Measurements from ENCODE around the gene CD300LF. TPM values are rescaled to one million over a fixed set of nuclear protein-coding genes. Genes with fewer than 3 reads are reported as not detected.

Gene CD300LF
- total and polyA plus RNA-seq, 3 experiments from 2014 or later = not detected

DNA sequence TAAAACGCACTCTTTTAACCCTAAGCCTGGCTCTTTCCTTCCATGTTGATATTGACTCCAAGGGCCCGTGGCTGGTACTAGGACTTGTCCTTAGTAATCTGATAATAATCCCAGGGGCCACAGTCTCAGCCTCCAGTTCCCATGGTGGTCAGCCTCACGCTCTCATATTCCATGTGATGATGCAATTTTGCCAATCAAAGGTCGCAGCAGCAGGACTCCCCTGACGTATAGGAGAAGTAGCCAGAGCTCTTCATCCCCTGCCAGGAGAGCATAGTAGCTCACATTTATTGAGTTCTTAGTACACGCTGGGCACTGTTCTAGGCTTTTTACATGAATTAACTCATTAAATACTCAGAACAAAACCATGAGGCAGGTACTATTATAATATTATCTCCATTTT lies 42.4 kb downstream of the CD300LF start:
- Histone ChIP-seq H3K4me1 (ENCODE audit: insufficient read depth, low read length) (no peaks in the 10 kb centered on the region), H3K27me3 (ENCODE audit: insufficient read depth, low read length, poor library complexity, severe bottlenecking) (peaks cover 17% of the 10 kb centered on the region), H3K36me3 (ENCODE audit: insufficient read depth, low read length) (no peaks in the 10 kb centered on the region), H3K4me3 (ENCODE audit: low read length) (no peak overlapping the region), H3K27ac (ENCODE audit: low read depth, low read length) (no peak overlapping the region), H3K9me3 (ENCODE audit: low read length) (no peaks in the 10 kb centered on the region)
- Mint-ChIP-seq H3K27ac (no peak overlapping the region), H3K9me3 (no peaks in the 10 kb centered on the region), H3K36me3 (peaks cover 0 to 3% (median 0%) of the 10 kb centered on the region in 3 donors), H3K27me3 (peaks cover 53 to 74% of the 10 kb centered on the region in 2 donors), H3K4me1 (peaks cover 0 to 4% (median 2%) of the 10 kb centered on the region in 3 donors), H3K4me3 (no peak overlapping the region)
- ChIA-PET POLR2A (interaction anchor here (1.2 kb wide), 1 partner anchor 75 kb away, joined by 3 read pairs; no protein-coding TSS in a partner anchor), CTCF (interaction anchor here (1.3 to 1.9 kb wide), 4 partner anchors 13 to 101 kb away, joined by 4 to 11 read pairs (median 6); no protein-coding TSS in a partner anchor)
- DNase-seq = no peak

DNA sequence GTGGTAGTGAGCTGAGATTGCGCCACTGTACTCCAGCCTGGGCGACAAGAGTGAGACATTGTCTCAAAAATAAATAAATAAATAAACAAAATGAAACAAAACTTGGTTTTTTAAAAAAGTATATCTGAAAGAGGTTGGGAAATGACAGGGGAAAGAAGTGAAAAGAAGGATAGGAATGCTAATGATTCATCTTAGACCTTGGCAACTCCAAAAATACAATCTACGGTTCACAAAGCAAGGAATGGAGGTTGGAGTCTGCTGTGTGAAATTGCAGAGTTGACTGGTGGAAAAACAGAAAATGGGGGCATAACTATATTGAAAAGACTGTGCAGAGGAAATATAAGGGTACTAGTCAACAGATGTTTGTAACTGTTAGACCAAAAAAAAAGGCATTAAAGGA lies 49.2 kb downstream of the CD300LF start:
- H3K27me3 ChIP-seq (ENCODE audit: insufficient read depth, low read length, poor library complexity, severe bottlenecking) = peaks cover 14% of the 10 kb centered on the region
- H3K27me3 Mint-ChIP-seq = peaks cover 49 to 67% of the 10 kb centered on the region in 2 donors
- no peak overlapping the region for H3K4me3 Mint-ChIP-seq
- no peaks in the 10 kb centered on the region for H3K4me1 ChIP-seq (ENCODE audit: insufficient read depth, low read length)
- ChIA-PET POLR2A (no interaction called here), CTCF (interaction anchor here (5.4 kb wide), 1 partner anchor 74 kb away, joined by 31 read pairs; the partner anchor contains the start of gene RAB37)
- H3K9me3 ChIP-seq (ENCODE audit: low read length) = no peaks in the 10 kb centered on the region
- H3K36me3 Mint-ChIP-seq = peaks cover 0 to 6% (median 0%) of the 10 kb centered on the region in 3 donors
- H3K9me3 Mint-ChIP-seq = peaks cover 0 to 1% (median 0%) of the 10 kb centered on the region in 5 donors
- H3K4me3 ChIP-seq (ENCODE audit: low read length) = no peak overlapping the region
- DNase-seq = no peak
- H3K36me3 ChIP-seq (ENCODE audit: insufficient read depth, low read length) = no peaks in the 10 kb centered on the region
- no peaks in the 10 kb centered on the region for H3K4me1 Mint-ChIP-seq
- no peak overlapping the region for H3K27ac ChIP-seq (ENCODE audit: low read depth, low read length)
- H3K27ac Mint-ChIP-seq = peak overlapping the region in 1 of 8 donors; percentile 33

DNA sequence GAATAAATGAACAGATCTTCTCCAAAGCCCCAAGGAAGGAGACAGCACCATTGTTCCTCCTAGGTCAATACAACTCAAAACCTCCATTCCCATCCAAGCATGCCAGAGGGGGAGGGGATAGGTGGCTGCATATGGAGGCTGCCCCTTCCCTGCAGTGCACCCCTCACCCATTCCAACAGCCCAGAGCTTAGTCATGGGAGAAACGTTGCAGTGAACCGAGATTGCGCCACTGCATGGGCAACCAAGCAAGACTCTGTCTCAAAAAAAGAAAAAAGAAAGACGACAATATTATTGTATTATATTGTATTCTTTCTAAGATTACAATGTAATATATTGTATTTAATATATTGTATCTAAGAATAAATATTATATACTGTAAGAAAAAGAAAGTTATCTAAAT lies 52.8 kb downstream of the CD300LF start:
- no peaks in the 10 kb centered on the region for H3K9me3 ChIP-seq (ENCODE audit: low read length)
- H3K27me3 ChIP-seq (ENCODE audit: insufficient read depth, low read length, poor library complexity, severe bottlenecking) = peaks cover 5% of the 10 kb centered on the region
- ChIA-PET POLR2A (no interaction called here), CTCF (interaction anchor here (1.6 to 5.3 kb wide), 4 partner anchors 77 to 203 kb away, joined by 3 to 199 read pairs (median 18); partner anchors contain the start of gene RAB37)
- no peaks in the 10 kb centered on the region for H3K4me1 ChIP-seq (ENCODE audit: insufficient read depth, low read length)
- no peak for DNase-seq
- Mint-ChIP-seq H3K36me3 (peaks cover 0 to 6% (median 0%) of the 10 kb centered on the region in 3 donors), H3K4me1 (peaks cover 3 to 7% (median 5%) of the 10 kb centered on the region in 3 donors), H3K27me3 (peaks cover 32 to 55% of the 10 kb centered on the region in 2 donors), H3K4me3 (no peak overlapping the region), H3K9me3 (peaks cover 0 to 1% (median 0%) of the 10 kb centered on the region in 5 donors), H3K27ac (no peak overlapping the region)
- H3K36me3 ChIP-seq (ENCODE audit: insufficient read depth, low read length) = no peaks in the 10 kb centered on the region
- H3K4me3 ChIP-seq (ENCODE audit: low read length) = no peak overlapping the region
- no peak overlapping the region for H3K27ac ChIP-seq (ENCODE audit: low read depth, low read length)

DNA sequence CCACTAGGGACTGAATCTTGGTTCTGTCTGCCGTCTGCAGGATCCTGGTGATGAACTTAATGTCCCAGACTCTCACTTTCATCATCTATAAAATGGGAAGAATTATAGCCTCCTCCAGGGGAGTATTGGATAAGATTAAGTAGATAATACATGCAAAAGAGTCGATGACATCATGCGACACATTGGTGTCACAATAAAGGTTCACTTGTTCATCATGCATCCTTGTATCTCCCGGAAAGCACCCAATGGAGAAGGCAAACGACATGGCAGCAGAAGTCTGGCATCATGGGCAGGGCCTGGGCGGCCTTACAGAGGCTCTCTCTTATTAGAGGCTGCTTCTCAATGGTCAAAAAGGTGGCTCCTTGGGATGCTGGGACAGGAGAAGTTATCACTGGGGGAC lies 54.1 kb downstream of the CD300LF start:
- Histone ChIP-seq H3K4me1 (ENCODE audit: insufficient read depth, low read length) (no peaks in the 10 kb centered on the region), H3K27ac (ENCODE audit: low read depth, low read length) (no peak overlapping the region), H3K27me3 (ENCODE audit: insufficient read depth, low read length, poor library complexity, severe bottlenecking) (peaks cover 4% of the 10 kb centered on the region), H3K9me3 (ENCODE audit: low read length) (no peaks in the 10 kb centered on the region), H3K4me3 (ENCODE audit: low read length) (no peak overlapping the region), H3K36me3 (ENCODE audit: insufficient read depth, low read length) (no peaks in the 10 kb centered on the region)
- Mint-ChIP-seq H3K4me1 (peaks cover 3 to 7% (median 5%) of the 10 kb centered on the region in 3 donors), H3K9me3 (peaks cover 0 to 1% (median 0%) of the 10 kb centered on the region in 5 donors), H3K27ac (no peak overlapping the region), H3K27me3 (peaks cover 24 to 50% of the 10 kb centered on the region in 2 donors), H3K4me3 (no peak overlapping the region), H3K36me3 (peaks cover 0 to 6% (median 0%) of the 10 kb centered on the region in 3 donors)
- no peak for DNase-seq
- ChIA-PET POLR2A (interaction anchor here (3.0 kb wide), 1 partner anchor 79 kb away, joined by 31 read pairs; the partner anchor contains the start of gene RAB37), CTCF (interaction anchor here (1.2 to 5.3 kb wide), 14 partner anchors 18 to 267 kb away, joined by 3 to 199 read pairs (median 32); partner anchors contain the start of genes NAT9 and RAB37)

DNA sequence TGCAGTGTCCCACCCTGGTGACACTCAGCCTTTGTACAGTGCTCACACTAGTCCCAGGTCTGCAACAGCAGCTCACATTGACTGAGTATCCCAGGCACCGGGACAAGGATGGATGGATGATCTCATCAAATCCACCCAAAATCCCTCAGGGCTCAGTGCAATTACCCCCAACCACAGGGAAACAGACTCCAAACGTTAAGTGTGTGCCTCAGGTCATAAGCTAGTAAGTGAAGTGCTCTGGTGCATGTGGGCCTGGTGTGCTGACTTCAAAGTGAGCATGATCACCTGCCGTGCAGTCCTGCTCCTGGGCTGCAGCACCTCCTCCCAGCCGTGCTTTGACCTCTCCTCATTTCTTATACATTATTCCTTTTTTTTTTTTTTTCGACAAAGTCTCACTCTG lies 58.0 kb downstream of the CD300LF start:
- H3K9me3 ChIP-seq (ENCODE audit: low read length) = no peaks in the 10 kb centered on the region
- peaks cover 8% of the 10 kb centered on the region for H3K27me3 ChIP-seq (ENCODE audit: insufficient read depth, low read length, poor library complexity, severe bottlenecking)
- no peak overlapping the region for H3K4me3 ChIP-seq (ENCODE audit: low read length)
- H3K36me3 ChIP-seq (ENCODE audit: insufficient read depth, low read length) = no peaks in the 10 kb centered on the region
- Mint-ChIP-seq H3K36me3 (peaks cover 0 to 1% (median 0%) of the 10 kb centered on the region in 3 donors), H3K27ac (no peak overlapping the region), H3K4me3 (no peak overlapping the region), H3K4me1 (peaks cover 3 to 7% (median 5%) of the 10 kb centered on the region in 3 donors), H3K9me3 (no peaks in the 10 kb centered on the region), H3K27me3 (peaks cover 24 to 61% of the 10 kb centered on the region in 2 donors)
- no peak for DNase-seq
- H3K4me1 ChIP-seq (ENCODE audit: insufficient read depth, low read length) = no peaks in the 10 kb centered on the region
- CTCF ChIA-PET = interaction anchor here (0.8 to 1.6 kb wide), 2 partner anchors 21 to 82 kb away, joined by 3 to 7 read pairs; partner anchors contain the start of gene RAB37
- POLR2A ChIA-PET = interaction anchor here (0.5 kb wide), 1 partner anchor 42 kb away, joined by 5 read pairs; no protein-coding TSS in a partner anchor
- H3K27ac ChIP-seq (ENCODE audit: low read depth, low read length) = no peak overlapping the region

DNA sequence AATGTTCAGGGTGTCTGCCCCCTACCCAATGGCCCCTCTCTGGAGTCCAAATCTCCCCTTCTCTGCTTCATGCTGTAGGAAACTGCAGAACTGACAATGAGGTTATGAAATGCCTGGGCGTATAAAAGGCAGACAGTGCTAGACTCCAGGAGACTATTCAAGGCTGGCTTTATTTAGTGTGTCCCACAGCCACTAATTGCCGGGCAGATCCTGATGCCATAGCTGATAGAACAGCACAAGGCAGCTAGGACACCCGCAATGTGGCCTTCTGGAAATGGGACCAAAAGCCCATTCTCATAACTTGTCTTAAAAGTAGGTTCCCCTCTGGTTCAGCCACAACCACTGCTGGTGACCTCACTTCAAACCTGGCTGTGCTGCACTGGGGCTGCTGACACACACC lies 60.7 kb downstream of the CD300LF start:
- POLR2A ChIA-PET = no interaction called here
- no peak overlapping the region for H3K27ac Mint-ChIP-seq
- Histone ChIP-seq H3K4me1 (ENCODE audit: insufficient read depth, low read length) (no peaks in the 10 kb centered on the region), H3K4me3 (ENCODE audit: low read length) (no peak overlapping the region), H3K36me3 (ENCODE audit: insufficient read depth, low read length) (no peaks in the 10 kb centered on the region), H3K27ac (ENCODE audit: low read depth, low read length) (no peak overlapping the region), H3K27me3 (ENCODE audit: insufficient read depth, low read length, poor library complexity, severe bottlenecking) (peaks cover 5% of the 10 kb centered on the region), H3K9me3 (ENCODE audit: low read length) (no peaks in the 10 kb centered on the region)
- CTCF ChIA-PET = no interaction called here
- H3K9me3 Mint-ChIP-seq = no peaks in the 10 kb centered on the region
- DNase-seq = no peak
- peaks cover 0 to 1% (median 0%) of the 10 kb centered on the region in 3 donors for H3K36me3 Mint-ChIP-seq
- H3K4me3 Mint-ChIP-seq = no peak overlapping the region
- no peaks in the 10 kb centered on the region for H3K4me1 Mint-ChIP-seq
- peaks cover 31 to 63% of the 10 kb centered on the region in 2 donors for H3K27me3 Mint-ChIP-seq

DNA sequence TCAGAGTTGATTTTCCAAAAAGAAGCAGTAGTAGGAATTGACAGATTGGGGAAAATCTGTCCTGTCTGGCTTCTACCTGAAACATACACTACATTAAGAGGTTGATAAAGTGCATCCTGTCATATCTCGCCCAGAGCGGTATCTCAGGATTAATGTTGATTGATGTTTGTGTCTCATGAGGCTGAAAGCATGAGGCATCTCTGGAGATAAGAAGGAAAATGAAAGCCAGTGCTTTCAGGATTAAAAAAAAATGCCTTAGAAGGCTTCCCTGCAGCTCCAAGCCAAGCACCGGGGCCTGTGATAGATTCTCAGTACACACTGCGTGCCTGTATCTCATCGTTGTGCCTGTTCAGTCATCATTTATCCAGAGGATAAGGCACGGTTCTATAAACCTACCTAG lies 62.8 kb downstream of the CD300LF start:
- H3K4me1 Mint-ChIP-seq = no peaks in the 10 kb centered on the region
- Histone ChIP-seq H3K9me3 (ENCODE audit: low read length) (no peaks in the 10 kb centered on the region), H3K36me3 (ENCODE audit: insufficient read depth, low read length) (no peaks in the 10 kb centered on the region), H3K27me3 (ENCODE audit: insufficient read depth, low read length, poor library complexity, severe bottlenecking) (peaks cover 5% of the 10 kb centered on the region), H3K4me3 (ENCODE audit: low read length) (no peak overlapping the region), H3K27ac (ENCODE audit: low read depth, low read length) (no peak overlapping the region), H3K4me1 (ENCODE audit: insufficient read depth, low read length) (no peaks in the 10 kb centered on the region)
- H3K9me3 Mint-ChIP-seq = no peaks in the 10 kb centered on the region
- ChIA-PET CTCF (no interaction called here), POLR2A (no interaction called here)
- peaks cover 35 to 75% of the 10 kb centered on the region in 2 donors for H3K27me3 Mint-ChIP-seq
- no peak for DNase-seq
- H3K27ac Mint-ChIP-seq = no peak overlapping the region
- H3K4me3 Mint-ChIP-seq = no peak overlapping the region
- peaks cover 0 to 1% (median 0%) of the 10 kb centered on the region in 3 donors for H3K36me3 Mint-ChIP-seq

DNA sequence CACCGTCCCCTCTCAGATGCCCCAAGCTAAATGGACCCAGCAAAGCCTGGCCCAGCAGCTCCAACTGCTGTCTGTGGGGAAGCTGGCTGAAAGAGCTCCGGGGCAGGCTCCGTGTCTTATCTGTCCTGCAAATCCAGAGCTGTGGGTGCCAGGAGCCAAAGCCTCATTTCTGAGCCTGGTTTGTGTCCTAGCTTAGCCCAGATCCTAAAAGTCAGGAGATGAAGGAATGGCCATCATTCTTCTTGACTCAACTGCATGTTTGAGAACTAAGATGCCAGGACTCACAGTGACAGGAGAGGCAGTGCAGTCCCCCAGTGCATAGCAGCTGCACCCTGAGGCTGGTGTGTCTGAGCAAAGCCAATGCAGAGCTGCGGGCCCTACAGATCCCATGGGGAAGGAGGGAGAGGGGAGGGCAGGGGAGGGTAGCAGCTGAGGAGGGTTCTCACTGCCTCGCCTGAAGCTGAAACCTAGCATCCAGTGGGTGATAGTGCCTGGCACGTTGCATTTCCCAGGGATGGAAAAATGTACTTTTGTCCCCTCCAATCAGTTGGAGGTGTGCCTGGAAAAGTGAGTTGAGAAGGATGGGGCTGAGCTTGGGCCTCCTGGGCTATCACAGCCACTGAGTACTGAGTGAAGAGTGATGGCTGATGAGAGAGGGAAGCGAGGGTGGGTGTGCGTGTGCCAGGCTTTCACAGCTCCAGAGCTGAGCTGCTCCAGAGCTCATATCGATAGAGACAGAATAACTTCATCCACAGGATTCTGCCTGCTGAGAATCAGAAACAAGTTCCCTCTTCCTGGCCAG lies 64.7 kb downstream of the CD300LF start:
- no peak overlapping the region for H3K27ac ChIP-seq (ENCODE audit: low read depth, low read length)
- H3K36me3 Mint-ChIP-seq = peaks cover 0 to 1% (median 0%) of the 10 kb centered on the region in 3 donors
- no peak overlapping the region for H3K4me3 ChIP-seq (ENCODE audit: low read length)
- H3K9me3 Mint-ChIP-seq = no peaks in the 10 kb centered on the region
- ChIA-PET CTCF (interaction anchor here (1.0 to 1.6 kb wide), 3 partner anchors 9 to 214 kb away, joined by 3 to 7 read pairs (median 3); no protein-coding TSS in a partner anchor), POLR2A (no interaction called here)
- peaks cover 37 to 78% of the 10 kb centered on the region in 2 donors for H3K27me3 Mint-ChIP-seq
- no peak for DNase-seq
- H3K4me1 Mint-ChIP-seq = no peaks in the 10 kb centered on the region
- peaks cover 5% of the 10 kb centered on the region for H3K27me3 ChIP-seq (ENCODE audit: insufficient read depth, low read length, poor library complexity, severe bottlenecking)
- H3K4me3 Mint-ChIP-seq = no peak overlapping the region
- H3K4me1 ChIP-seq (ENCODE audit: insufficient read depth, low read length) = no peaks in the 10 kb centered on the region
- H3K36me3 ChIP-seq (ENCODE audit: insufficient read depth, low read length) = no peaks in the 10 kb centered on the region
- no peak overlapping the region for H3K27ac Mint-ChIP-seq
- H3K9me3 ChIP-seq (ENCODE audit: low read length) = no peaks in the 10 kb centered on the region

All from CD8-positive, alpha-beta memory T cell (primary cell).